ENCODE data around the gene TMX2. TPM values are rescaled to one million over a fixed set of nuclear protein-coding genes. Genes with fewer than 3 reads are reported as not detected.
A peak's percentile ranks its signal among the peaks of the same experiment; 100 is the strongest.
"Not testable (repeated sequence)": the region's sequence is repeated elsewhere in the genome, so short reads cannot be mapped to it uniquely, and the experiment has no call there.

Gene TMX2
- total RNA-seq: 44.6 TPM

DNA sequence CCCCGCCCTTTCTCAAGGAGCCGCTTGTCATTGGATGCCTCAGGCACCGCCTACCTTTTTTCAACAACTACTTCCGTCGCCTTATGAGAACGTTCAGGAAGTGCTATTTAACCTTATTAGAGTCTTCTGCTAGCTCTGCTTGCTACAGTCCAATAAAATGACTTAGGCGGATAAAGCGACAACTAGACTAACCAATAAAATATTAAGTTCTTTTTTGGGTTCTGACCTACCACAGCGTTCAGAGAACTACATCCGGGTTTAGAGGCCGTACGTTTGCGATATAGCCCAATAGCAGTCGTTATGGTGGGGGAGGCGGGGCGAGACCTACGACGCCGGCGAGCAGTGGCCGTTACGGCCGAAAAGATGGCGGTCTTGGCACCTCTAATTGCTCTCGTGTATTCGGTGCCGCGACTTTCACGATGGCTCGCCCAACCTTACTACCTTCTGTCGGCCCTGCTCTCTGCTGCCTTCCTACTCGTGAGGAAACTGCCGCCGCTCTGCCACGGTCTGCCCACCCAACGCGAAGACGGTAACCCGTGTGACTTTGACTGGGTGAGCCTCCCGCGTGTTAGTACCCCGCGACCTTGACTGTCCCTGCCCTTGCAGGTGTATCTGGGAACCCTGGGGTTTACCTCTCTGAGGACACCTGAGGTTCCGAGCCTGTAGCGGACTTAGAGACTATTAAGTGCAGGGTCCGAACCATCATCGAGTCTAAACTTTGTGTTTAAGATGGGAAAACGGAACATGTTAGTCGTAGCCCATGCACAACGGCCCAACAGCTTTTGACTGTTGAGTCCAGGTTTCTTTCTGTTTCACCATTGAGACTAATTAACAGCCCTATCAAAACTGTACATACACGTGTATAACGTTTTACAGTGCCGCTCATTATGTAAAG, at the start of gene TMX2:
TSS of gene TMX2 (plus strand) at position 338 of the 895 bp plus-strand sequence. CDS start at position 364, 26 bp downstream.
- DNase-seq: peak; percentile 95

DNA sequence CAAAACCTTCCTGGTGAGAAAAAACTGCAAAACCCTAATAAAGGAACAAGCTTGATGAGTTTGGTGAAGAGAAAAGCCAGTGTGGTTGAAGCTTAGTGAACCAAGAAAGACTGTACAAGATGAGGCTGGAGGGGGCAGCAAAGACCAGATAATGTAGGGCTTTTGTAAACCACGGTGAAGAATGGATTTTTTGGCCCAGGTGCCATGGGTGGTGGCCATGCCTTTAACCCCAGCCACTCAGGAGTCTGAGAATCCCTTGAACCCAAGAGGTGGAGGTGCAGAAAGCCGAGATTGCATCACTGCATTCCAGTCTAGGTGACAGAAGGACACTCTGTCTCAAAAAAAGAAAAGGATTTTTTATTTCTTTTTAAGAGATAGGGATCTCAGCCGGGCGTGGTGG, 49.5 kb upstream of the TMX2 start:
- no peak for DNase-seq

- no peak for DNase-seq
Measured at GRCh38 chr11:57663975-57664374, 48.4 kb upstream of the TMX2 start.

DNA sequence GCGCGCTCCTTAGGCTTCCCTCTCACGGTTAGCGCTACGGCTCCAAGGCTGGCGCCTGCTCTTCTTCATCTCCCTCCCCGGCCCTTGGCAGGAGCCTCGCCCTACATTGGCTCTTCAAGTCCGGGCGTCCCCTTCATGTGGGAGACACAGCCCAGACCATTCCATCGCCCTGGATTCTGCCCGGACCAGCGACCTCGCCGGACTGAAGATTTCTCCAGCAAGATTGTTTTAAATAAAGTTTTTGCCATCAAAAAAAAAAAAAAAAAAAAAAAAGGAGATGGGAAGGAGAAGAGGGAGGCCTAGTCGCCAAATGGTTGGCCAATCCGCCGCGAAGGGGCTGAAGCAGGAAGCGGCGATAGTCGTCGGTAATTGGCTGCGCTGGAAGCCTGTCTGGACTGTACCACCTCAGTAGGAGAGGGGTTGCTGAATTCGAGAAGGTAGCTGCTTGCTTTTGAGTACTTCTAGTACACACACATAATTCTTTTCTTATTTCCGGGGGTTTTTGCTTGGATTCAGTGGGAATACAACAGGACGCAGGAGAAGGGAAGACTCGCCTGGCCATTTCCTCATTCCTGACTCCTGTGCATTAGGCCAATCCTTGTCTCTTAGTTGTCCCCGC, 45.2 kb upstream of the TMX2 start:
- peak; percentile 96 for DNase-seq

DNA sequence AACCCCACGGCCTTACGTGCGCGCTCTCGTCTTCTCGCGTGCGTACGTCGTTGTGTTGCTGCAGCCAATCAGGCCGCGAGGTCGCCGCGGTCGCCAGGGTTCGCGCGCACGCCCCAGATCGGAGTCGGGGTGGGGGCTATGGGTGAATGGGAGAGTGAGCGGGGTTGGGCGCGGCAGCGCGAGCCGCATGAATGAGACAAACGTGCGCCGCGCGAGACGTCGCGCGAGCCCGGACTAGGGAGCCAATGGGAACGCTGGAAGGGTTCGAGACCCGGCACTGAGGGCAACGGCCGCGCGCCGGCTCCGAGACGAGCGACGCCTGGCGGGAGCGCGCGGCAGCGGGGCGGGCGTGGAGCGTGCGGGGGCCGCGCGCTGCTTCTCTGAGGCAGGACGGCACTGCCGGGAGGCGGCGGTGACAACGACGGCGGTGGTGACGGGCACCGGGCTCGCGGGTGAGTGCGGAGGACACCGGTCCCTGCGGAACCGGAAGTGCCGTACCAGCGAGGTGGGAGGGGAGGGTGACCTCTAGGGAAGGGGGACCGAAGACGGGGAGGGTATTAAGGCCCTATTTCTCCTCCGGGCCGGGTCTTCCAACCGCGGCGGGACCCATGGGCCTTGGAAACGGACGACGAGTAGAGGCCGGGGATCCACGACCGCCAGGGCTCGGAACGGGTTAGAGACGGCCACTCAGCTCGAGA, 44.5 kb upstream of the TMX2 start, which contains the start of gene ZDHHC5:
TSS of gene ZDHHC5 (plus strand) at position 379 of the 698 bp plus-strand sequence. CDS start 4,977 bp downstream, outside the sequence.
- DNase-seq: peak; percentile 98

GRCh38 chr11:57668434-57668782, 44.0 kb upstream of the TMX2 start:
- DNase-seq: no peak

DNA sequence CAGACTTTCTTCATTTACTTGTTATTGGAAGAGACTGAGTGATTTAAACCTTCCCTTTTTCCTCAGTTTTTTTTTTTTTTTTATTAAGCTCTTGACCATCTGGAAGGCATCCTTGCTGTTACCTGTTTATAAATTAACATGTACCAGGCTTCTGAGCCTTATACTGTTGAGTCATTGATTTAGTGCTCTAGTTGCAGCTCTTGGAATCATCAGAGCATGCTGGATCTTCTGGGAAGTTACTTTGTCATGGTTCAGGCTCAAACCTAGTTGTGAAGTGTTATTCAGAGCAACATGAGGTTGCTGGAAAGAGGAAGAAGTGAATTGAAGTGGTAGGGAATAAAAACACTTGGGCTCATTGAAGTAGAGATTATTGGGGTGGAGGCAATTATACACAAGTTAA, 38.1 kb upstream of the TMX2 start:
- DNase-seq: no peak

GRCh38 chr11:57675176-57675941, 37.0 kb upstream of the TMX2 start:
- no peak for DNase-seq

DNA sequence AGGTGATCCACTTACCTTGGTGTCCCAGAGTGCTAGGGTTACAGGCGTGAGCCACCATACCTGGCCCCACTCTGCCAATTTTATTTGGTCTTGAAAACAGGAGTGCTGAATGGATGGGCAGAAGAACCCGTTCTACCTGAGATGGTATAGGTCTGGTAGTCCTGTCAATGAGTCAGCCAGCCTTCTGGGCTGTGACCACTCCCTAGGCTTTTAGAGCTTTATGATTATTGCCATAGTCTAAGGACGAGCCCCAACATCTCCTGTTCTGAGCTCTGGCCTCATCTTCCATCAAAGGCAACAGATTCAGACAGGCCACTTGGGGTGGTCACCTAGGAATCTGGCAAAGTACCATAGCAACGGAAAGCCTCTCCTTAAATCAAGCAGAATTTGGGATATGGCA, 33.0 kb upstream of the TMX2 start:
- DNase-seq: no peak

- DNase-seq: no peak
Measured at GRCh38 chr11:57680552-57680874, 31.9 kb upstream of the TMX2 start.

GRCh38 chr11:57681168-57681567, 31.2 kb upstream of the TMX2 start:
- no peak for DNase-seq

DNA sequence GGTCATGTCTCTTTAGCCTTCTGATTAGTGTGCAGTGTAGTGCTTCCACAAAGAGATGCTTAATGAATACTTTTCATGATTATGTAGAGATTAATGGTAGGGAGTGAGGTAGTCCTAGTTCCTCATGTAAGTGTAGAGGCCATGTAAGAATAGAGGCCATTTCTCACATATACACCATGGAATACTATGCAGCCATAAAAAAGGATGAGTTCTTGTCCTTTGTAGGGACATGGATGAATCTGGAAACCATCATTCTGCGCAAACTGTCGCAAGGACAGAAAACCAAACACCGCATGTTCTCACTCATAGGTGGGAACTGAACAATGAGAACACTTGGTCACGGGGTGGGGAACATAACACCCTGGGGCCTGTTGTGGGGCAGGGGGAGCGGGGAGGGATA, 21.9 kb upstream of the TMX2 start:
- DNase-seq: not testable (repeated sequence)

- DNase-seq: no peak
Measured at GRCh38 chr11:57698843-57699365, 13.5 kb upstream of the TMX2 start.

DNA sequence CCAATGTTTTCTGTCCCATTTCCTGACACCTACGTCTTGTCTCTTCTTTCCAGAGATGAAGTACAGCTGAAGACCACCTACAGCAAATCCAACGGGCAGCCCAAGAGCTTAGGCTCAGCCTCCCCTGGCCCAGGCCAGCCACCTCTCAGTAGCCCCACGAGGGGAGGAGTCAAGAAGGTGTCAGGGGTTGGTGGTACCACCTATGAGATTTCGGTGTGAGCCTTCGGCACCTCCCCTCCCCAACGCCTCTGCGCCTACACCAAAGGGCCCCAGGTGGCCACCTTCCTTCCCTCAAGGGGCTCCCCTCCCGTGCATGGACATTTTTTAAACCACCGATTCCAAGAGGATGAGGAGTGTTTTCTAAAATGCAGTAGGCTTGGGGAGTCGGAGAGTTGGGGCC, 12.6 kb upstream of the TMX2 start:
- no peak for DNase-seq

- DNase-seq: no peak
Measured at GRCh38 chr11:57700425-57700824, 12.0 kb upstream of the TMX2 start.

- no peak for DNase-seq
Measured at GRCh38 chr11:57703341-57703740, 9.1 kb upstream of the TMX2 start.

DNA sequence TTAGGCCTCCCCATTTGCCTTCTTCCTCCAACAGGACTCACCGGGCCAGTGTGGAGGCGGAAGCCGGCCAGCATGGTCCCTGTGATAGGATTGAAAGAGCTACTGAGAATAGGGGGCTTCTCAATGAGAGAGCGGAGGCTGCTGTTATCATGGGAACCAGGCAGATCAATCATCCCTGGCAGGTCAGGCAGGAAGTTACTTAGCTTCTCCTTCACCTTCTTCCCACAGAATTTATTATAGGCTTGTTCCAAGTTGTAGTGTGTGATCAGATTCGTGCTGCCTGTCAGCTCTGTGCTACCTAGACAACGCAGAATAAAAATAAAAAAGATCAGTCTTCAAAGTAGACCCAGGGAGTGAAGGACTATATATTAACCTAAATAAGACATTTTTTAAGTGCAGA, 7.5 kb upstream of the TMX2 start:
- DNase-seq: no peak

- DNase-seq: not testable (repeated sequence)
Measured at GRCh38 chr11:57705432-57705831, 7.0 kb upstream of the TMX2 start.

GRCh38 chr11:57709802-57710367, 2.5 kb upstream of the TMX2 start:
- no peak for DNase-seq

GRCh38 chr11:57711414-57712255, 758 bp upstream of the TMX2 start, which contains the start of gene MED19:
Gene MED19 (minus strand): TSS chr11:57712215. CDS start chr11:57712179, 36 bp downstream.
- peak; percentile 66 for DNase-seq

DNA sequence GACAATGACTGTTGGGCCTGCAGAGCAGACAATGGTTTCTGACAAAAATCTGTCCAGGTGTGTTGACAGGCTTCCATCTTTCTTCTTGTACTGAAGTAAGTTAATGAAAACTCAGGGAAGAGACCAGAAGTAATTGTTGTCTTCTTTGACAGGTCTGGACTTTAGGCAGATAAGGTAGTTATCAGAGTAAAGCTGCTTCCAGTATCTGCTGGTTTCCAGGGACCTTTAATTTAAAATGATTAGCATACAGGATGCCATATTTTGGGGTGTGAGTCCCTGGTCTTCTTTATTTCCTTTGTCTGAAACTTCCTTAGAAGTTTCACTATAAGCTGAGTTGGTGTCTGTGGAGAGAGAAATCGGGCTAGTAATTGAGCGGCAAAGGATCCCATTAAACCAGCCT, 1.4 kb downstream of the TMX2 start:
- no peak for DNase-seq
